Activated gamma-delta T cell (primary cell): ENCODE data around the gene PSMC4.
A peak's percentile ranks its signal among the peaks of the same experiment; 100 is the strongest.

Experiments
- DNase-seq: peaks from one replicate; lab custom pipeline; 2025; lab: John Stamatoyannopoulos, UW

Gene PSMC4

GRCh38 chr19:39993605-39994004 is 22.6 kb downstream of the PSMC4 start:
- DNase-seq = no peak

DNA sequence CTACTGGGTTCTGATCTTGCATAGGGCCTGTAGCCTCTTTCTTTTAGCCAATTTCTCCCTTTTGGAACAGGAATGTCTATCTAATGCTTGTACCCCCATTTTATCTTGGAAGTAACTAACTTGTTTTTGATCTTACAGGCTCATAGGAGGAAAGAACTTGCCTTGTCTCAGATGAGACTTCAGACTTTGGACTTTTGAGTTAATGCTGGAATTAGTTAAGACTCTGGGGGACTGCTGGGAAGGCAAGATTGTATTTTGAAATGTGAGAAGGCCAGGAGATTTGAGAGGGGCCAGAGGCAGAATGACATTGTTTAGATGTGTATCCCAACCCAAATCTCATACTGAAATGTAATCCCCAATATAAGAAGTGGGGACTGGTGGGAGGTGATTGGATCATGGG is 23.4 kb downstream of the PSMC4 start:
- DNase-seq = no peak

GRCh38 chr19:39995794-39996193 is 24.8 kb downstream of the PSMC4 start:
- DNase-seq = no peak

DNA sequence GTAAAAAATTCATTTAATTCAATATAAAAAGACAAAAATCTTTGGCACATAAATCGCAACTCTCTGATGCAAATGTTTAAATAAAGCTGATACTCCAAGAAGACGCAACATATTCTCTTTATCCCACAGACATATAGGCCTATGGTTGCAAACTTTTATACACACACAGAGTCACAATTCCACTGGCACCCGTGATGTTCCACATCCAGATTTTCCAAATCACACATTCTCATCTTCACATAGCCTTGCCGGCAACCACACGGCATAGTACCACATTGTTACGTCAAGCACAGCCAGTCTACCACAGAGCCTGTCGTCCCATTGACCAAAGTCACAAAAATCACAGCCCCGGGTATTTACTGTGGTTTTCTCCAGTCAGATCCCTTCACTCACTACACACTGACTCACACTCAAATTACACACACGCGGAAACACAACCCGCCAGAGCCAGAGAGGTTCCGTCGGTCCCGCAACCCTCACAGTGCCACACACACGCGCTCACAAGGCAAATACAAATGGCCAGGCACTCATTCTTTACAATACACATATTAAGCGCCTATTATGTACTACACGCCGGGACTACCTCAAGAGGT is 25.3 kb downstream of the PSMC4 start:
- no peak for DNase-seq

GRCh38 chr19:39996811-39997637 is 26.1 kb downstream of the PSMC4 start, which contains the start of gene ZNF546:
Gene ZNF546, plus strand, starts transcription at chr19:39997060. Its CDS starts 1,267 bp downstream, at chr19:39998327.
- DNase-seq = peak; percentile 81

DNA sequence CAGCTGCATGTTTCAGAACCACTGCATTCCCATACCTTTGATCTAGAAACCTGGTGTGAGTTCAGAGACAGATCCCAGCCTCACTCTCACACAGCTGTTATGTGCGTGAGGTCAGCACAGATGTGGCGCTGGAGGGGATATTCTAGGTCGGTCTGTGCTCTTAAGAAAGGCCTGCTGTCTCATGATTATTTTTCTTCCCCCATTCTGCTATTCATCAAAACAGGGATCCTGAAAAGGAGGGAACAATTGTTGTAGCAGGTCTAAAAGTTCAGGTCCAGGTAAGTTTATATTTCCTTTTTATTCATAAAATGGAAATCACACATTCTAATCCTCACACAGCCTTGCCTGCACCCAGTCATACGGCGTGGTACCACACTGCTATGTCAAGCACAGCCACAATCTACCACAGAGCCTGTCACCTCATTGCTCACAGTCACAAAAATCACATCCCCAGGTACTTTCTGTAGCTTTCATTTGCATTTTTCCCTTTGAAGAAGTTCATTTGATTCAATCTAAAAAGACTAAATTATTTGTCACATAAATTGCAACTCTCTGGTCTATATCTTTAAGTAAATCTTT is 26.8 kb downstream of the PSMC4 start:
- DNase-seq = no peak

DNA sequence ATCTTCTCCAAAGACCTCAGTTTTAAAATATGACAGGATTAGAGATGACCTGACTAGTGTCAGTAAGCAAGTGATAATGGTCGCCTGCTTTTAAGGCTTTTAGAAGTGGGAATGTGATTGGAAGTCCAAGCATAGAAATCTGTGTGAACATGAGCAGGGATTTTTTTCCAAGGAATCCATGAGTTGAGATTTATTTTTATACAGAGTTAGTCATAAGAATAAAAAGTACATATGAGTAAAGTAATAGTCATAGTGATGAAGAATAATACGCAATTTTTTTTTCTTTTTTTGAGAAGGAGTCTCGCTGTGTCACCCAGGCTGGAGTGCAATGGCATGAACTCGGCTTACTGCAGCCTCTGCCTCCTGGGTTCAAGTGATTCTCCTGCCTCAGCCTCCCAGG is 27.5 kb downstream of the PSMC4 start:
- no peak for DNase-seq

DNA sequence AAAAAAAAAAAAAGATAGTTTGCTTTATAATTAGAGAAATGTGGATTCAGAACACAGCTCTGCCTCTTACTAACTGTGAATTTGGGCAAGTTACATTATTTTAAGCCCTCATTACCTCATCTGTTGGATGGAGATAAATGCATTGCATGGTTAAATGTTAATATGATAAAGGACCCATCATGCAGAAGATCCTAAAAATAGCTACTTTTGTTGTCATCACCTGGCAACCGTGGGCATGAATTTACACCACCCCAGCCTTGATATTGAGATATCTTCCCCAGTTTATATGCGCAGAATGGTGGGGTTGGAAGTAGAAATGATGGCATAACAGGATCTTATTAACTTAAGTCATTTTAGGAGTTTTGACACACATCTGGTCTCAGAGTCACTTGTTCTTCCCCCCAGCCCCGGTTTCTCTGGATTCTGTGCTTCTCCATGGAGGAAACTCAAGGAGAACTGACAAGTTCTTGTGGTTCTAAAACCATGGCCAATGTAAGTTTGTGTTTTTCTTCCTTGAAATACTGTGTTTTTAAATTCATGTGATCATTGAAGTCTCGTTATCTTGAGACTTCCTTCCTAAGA is 34.8 kb downstream of the PSMC4 start:
- DNase-seq = no peak

DNA sequence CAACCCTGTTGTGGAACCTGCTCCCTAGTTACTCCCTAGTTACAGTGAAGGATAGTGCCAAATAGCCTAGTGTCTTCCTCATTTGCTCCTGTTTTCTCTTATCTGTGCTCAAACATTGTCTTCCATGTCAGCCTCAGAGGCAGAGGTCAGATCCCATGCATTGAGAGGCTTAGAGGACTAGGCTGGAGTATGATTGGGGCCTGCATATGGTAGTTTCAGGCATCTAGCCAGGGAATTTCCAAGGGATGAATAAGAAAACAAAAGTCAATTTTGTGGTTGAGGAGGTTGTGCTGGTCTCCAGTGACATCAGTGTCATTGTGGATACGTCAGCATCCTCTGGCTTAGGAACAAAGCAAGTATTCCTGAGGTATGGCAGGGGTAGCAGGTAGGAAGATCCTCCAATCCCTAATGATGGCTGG is 35.3 kb downstream of the PSMC4 start:
- no peak for DNase-seq

GRCh38 chr19:40009674-40010073 is 38.7 kb downstream of the PSMC4 start:
- DNase-seq = no peak

- no peak for DNase-seq
These were observed 43.0 kb downstream of the PSMC4 start for GRCh38 chr19:40013991-40014390.

DNA sequence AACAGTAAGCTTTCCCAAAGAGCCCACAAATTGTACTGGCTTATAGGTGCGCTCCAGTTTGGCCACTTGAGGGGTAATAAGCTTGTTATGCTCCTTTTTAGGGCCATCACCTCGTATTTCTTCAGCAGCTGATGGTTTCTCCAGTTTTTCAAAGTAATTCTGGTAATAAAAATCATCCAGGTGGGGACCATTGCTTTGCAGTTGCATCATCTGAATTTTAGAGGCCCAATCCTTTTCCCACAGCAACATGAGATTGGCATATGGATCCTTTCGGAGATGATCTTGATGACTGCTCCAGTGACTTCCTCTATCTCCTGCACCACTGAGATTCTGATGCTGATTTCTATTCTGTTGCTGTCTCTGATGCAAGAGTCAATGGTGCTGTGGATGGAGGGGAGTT is 53.0 kb downstream of the PSMC4 start:
- DNase-seq = no peak

- no peak for DNase-seq
These were observed 55.1 kb downstream of the PSMC4 start for GRCh38 chr19:40025938-40026596.

DNA sequence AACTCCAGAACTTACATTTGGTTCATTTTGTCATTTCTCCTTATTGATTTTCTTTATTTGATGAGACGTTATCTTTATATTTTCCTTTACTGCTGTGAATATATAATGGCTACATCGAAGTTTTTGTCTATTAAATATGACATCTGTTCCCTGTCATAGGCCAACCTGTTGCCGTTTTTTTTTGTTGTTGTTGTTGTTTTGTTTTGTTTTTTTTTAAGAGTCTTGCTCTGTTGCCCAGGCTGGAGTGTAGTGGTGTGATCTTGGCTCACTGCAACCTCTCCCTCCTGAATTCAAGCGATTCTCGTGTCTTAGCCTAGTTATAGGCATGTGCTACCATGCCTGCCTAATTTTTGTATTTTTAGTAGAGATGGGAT is 55.6 kb downstream of the PSMC4 start:
- DNase-seq = no peak
